Gastroesophageal sphincter (tissue), 4 donors: Measurements from ENCODE around the gene PRSS22. TPM values are rescaled to one million over a fixed set of nuclear protein-coding genes. Genes with fewer than 3 reads are reported as not detected.

Experiments
- ATAC-seq: fragments of 150-250 bp; one replicate; pipeline ENCODE4 v1.9.1; 2016; ENCODE audit warnings: mild to moderate bottlenecking, moderate library complexity
- H3K27ac ChIP-seq, 4 donors: fragments of 200-600 bp; sonication (generic) in 3 of 4; 1 replicate in 3 of 4; 2 replicates in 1 of 4; pipeline ENCODE4 v1.5.1; 2016 to 2019
- H3K27me3 ChIP-seq: fragments of 200-600 bp; sonication (generic); one replicate; pipeline ENCODE4 v1.5.1; 2019
- H3K36me3 ChIP-seq, 2 donors: fragments of 200-600 bp; sonication (generic); one replicate each; pipeline ENCODE4 v1.5.1; 2019; ENCODE audit warnings: control low read depth in 1 of 2
- H3K4me1 ChIP-seq, 3 donors: fragments of 200-600 bp; sonication (generic); 1 replicate in 2 of 3; 2 replicates in 1 of 3; pipeline ENCODE4 v1.5.1; 2016 to 2019; ENCODE audit warnings: control low read depth in 2 of 3
- H3K4me3 ChIP-seq, 2 donors: fragments of 200-600 bp; sonication (generic); one replicate each; pipeline ENCODE4 v1.5.1; 2019; ENCODE audit warnings: mild to moderate bottlenecking in 1 of 2, moderate library complexity in 1 of 2
- H3K9me3 ChIP-seq, 3 donors: fragments of 200-600 bp; sonication (generic); one replicate each; pipeline ENCODE4 v1.5.1; 2017 to 2019; ENCODE audit warnings: control low read depth in 2 of 3
- CTCF ChIP-seq, 4 experiments: fragments of 200-600 bp in 2 of 4; fragments of 450-650 bp in 2 of 4; sonication (generic) in 1 of 4; IDR thresholded peaks; one replicate each; pipeline ENCODE4 v1.5.1; 2017 to 2019; ENCODE audit warnings: antibody characterized with exemption in 4 of 4, mild to moderate bottlenecking in 2 of 4, moderate library complexity in 2 of 4
- EP300 ChIP-seq: sonication (generic); formaldehyde crosslinking; IDR thresholded peaks from one replicate; pipeline ENCODE4 v1.6.1; 2017; ENCODE audit warnings: antibody characterized with exemption, mild to moderate bottlenecking
- POLR2A ChIP-seq, 2 donors: fragments of 450-650 bp; IDR thresholded peaks; one replicate each; pipeline ENCODE4 v1.6.1; 2017; ENCODE audit warnings: antibody characterized with exemption in 2 of 2, mild to moderate bottlenecking in 2 of 2, moderate library complexity in 1 of 2
- POLR2AphosphoS5 ChIP-seq: sonication (generic); formaldehyde crosslinking; IDR thresholded peaks from one replicate; pipeline ENCODE4 v1.6.1; 2017; ENCODE audit warnings: antibody characterized with exemption
- WGBS, 2 donors: methylation state at CpG; one replicate each; pipeline ENCODE4 v1.1.5; 2018; ENCODE audit warnings: low coverage in 1 of 2; 5-methylcytosine and 5-hydroxymethylcytosine counted together
- total RNA-seq, 4 donors: library from RNA; depleted of rRNA; stranded (reverse); fragments of >200 nt; gene quantifications; one replicate each; pipeline ENCODE4 v1.1.0, GENCODE V29; 2016

Gene PRSS22
- total RNA-seq, 4 donors from 2014 or later = 1.0 to 2.7 TPM; not detected in 2

- 0% methylated on average over 10 to 15 of the region's 32 CpGs for whole genome bisulfite sequencing, 2 donors
- Histone ChIP-seq H3K4me1 (peaks cover 0 to 28% (median 9%) of the 10 kb centered on the region in 3 donors), H3K36me3 (peaks cover 0 to 13% of the 10 kb centered on the region in 2 donors), H3K4me3 (peak overlapping the region; percentile 55 to 57), H3K27ac (peak overlapping the region; percentile 80 to 91 (median 89)), H3K9me3 (no peaks in the 10 kb centered on the region), H3K27me3 (no peaks in the 10 kb centered on the region)
- TF ChIP-seq EP300 (no peak), POLR2A (IDR thresholded peaks at IDR 0.05) (no peak), CTCF (IDR thresholded peaks at IDR 0.05) (peak in 1 of 4 experiments; percentile 23), POLR2AphosphoS5 (no peak)
- no peak for ATAC-seq
Measured at GRCh38 chr16:2904922-2905240, 46.9 kb upstream of the PRSS22 start.

GRCh38 chr16:2904100-2904921 lies 46.3 kb upstream of the PRSS22 start:
- ATAC-seq = peak; percentile 60
- peaks cover 0 to 28% (median 9%) of the 10 kb centered on the region in 3 donors for H3K4me1 ChIP-seq
- TF ChIP-seq EP300 (no peak), CTCF (IDR thresholded peaks at IDR 0.05) (peak in 3 of 4 experiments; percentile 88 to 97 (median 92)), POLR2AphosphoS5 (peak; percentile 24), POLR2A (IDR thresholded peaks at IDR 0.05) (peak; percentile 20 to 23)
- 0 to 3% methylated on average over 9 to 23 of the region's 62 CpGs for WGBS, 2 donors
- H3K27ac ChIP-seq = peak overlapping the region; percentile 80 to 91 (median 89)
- no peaks in the 10 kb centered on the region for H3K9me3 ChIP-seq
- no peaks in the 10 kb centered on the region for H3K27me3 ChIP-seq
- peaks cover 0 to 18% of the 10 kb centered on the region in 2 donors for H3K36me3 ChIP-seq
- H3K4me3 ChIP-seq = peak overlapping the region; percentile 55 to 57

GRCh38 chr16:2902337-2903130 lies 44.6 kb upstream of the PRSS22 start:
- Histone ChIP-seq H3K4me1 (peaks cover 0 to 27% (median 9%) of the 10 kb centered on the region in 3 donors), H3K27me3 (no peaks in the 10 kb centered on the region), H3K9me3 (no peaks in the 10 kb centered on the region), H3K36me3 (peaks cover 0 to 36% of the 10 kb centered on the region in 2 donors), H3K4me3 (no peak overlapping the region), H3K27ac (no peak overlapping the region)
- WGBS, 2 donors = 92 to 94% methylated on average over 7 to 8 of the region's 9 CpGs
- TF ChIP-seq POLR2AphosphoS5 (no peak), CTCF (IDR thresholded peaks at IDR 0.05) (no peak), POLR2A (IDR thresholded peaks at IDR 0.05) (no peak), EP300 (no peak)
- ATAC-seq = no peak

- H3K27ac ChIP-seq = no peak overlapping the region
- no peaks in the 10 kb centered on the region for H3K27me3 ChIP-seq
- peaks cover 0 to 56% of the 10 kb centered on the region in 2 donors for H3K36me3 ChIP-seq
- 88% methylated on average over 3 of the region's 15 CpGs; no CpG with 5 or more reads in 1 of the 2 donors for WGBS, 2 donors
- no peak overlapping the region for H3K4me3 ChIP-seq
- no peaks in the 10 kb centered on the region for H3K9me3 ChIP-seq
- ATAC-seq = no peak
- TF ChIP-seq CTCF (IDR thresholded peaks at IDR 0.05) (no peak), POLR2AphosphoS5 (no peak), EP300 (no peak)
- peaks cover 0 to 9% (median 3%) of the 10 kb centered on the region in 3 donors for H3K4me1 ChIP-seq
Measured at GRCh38 chr16:2900526-2901075, 42.6 kb upstream of the PRSS22 start.
